H9 (cell line): ENCODE results near the gene SKIL. TPM values are rescaled to one million over a fixed set of nuclear protein-coding genes. Genes with fewer than 3 reads are reported as not detected.

Experiments used
- DNase-seq: peaks from one replicate; pipeline ENCODE4 v3.0.0-alpha.2; 2017
- H2AFZ ChIP-seq: one replicate; pipeline ENCODE4 v1.6.1; 2013; ENCODE audit warnings: mild to moderate bottlenecking, low read length, control low read depth, moderate library complexity
- H2AK5ac ChIP-seq: 2 replicates; pipeline ENCODE4 v1.6.1; 2013; ENCODE audit warnings: low read length, control low read depth, mixed read lengths; ENCODE audit not compliant: insufficient read length
- H2BK120ac ChIP-seq: one replicate; pipeline ENCODE4 v1.6.1; 2013; ENCODE audit warnings: low read depth, mild to moderate bottlenecking, low read length, control low read depth, inconsistent platforms; ENCODE audit not compliant: poor library complexity, severe bottlenecking
- H2BK12ac ChIP-seq: 2 replicates; pipeline ENCODE4 v1.6.1; 2013; ENCODE audit warnings: low read length, control low read depth, mixed read lengths, low read depth; ENCODE audit not compliant: insufficient read length
- H2BK15ac ChIP-seq: 2 replicates; pipeline ENCODE4 v1.6.1; 2013; ENCODE audit warnings: low read depth, low read length, control low read depth
- H2BK20ac ChIP-seq: one replicate; pipeline ENCODE4 v1.6.1; 2013; ENCODE audit warnings: low read depth, mild to moderate bottlenecking, low read length, control low read depth, inconsistent platforms; ENCODE audit not compliant: poor library complexity, severe bottlenecking
- H2BK5ac ChIP-seq: 2 replicates; pipeline ENCODE4 v1.6.1; 2013; ENCODE audit warnings: low read length, control low read depth, mixed read lengths; ENCODE audit not compliant: insufficient read length
- H3K14ac ChIP-seq: 2 replicates; pipeline ENCODE4 v1.6.1; 2013; ENCODE audit warnings: low read length, control low read depth; ENCODE audit not compliant: insufficient read depth
- H3K18ac ChIP-seq: 2 replicates; pipeline ENCODE4 v1.6.1; 2013; ENCODE audit warnings: low read depth, mild to moderate bottlenecking, mixed read lengths, low read length, control low read depth; ENCODE audit not compliant: insufficient read length
- H3K23ac ChIP-seq: 2 replicates; pipeline ENCODE4 v1.6.1; 2013; ENCODE audit warnings: low read length, control low read depth, mixed read lengths, low read depth; ENCODE audit not compliant: insufficient read length
- H3K23me2 ChIP-seq: 2 replicates; pipeline ENCODE4 v1.6.1; 2013; ENCODE audit warnings: low read depth, mild to moderate bottlenecking, mixed read lengths, low read length, control low read depth; ENCODE audit not compliant: insufficient read length, poor library complexity, severe bottlenecking
- H3K27ac ChIP-seq: 2 replicates; pipeline ENCODE4 v1.5.1; 2013; ENCODE audit warnings: low read length, control low read depth, mixed read lengths, low read depth; ENCODE audit not compliant: insufficient read length
- H3K27me3 ChIP-seq: 2 replicates; pipeline ENCODE4 v1.6.1; 2013; ENCODE audit warnings: low read length, control low read depth, inconsistent platforms; ENCODE audit not compliant: insufficient read depth
- H3K4ac ChIP-seq: 2 replicates; pipeline ENCODE4 v1.6.1; 2013; ENCODE audit warnings: low read depth, mild to moderate bottlenecking, control low read depth, inconsistent platforms, low read length, moderate library complexity
- H3K4me1 ChIP-seq: 2 replicates; pipeline ENCODE4 v1.6.1; 2013; ENCODE audit warnings: low read length, control low read depth, inconsistent platforms; ENCODE audit not compliant: insufficient read depth
- H3K4me2 ChIP-seq: 2 replicates; pipeline ENCODE4 v1.6.1; 2013; ENCODE audit warnings: low read length, control low read depth, mixed read lengths; ENCODE audit not compliant: insufficient read length, insufficient read depth
- H3K56ac ChIP-seq: 2 replicates; pipeline ENCODE4 v1.6.1; 2013; ENCODE audit warnings: low read depth, mild to moderate bottlenecking, mixed read lengths, low read length, control low read depth; ENCODE audit not compliant: insufficient read length
- H3K79me1 ChIP-seq: 2 replicates; pipeline ENCODE4 v1.6.1; 2013; ENCODE audit warnings: low read depth, mild to moderate bottlenecking, moderate library complexity, low read length, control low read depth, inconsistent platforms; ENCODE audit not compliant: insufficient read depth, poor library complexity, severe bottlenecking
- H3K79me2 ChIP-seq: 2 replicates; pipeline ENCODE4 v1.6.1; 2013; ENCODE audit warnings: low read length, control low read depth, inconsistent platforms; ENCODE audit not compliant: insufficient read depth
- H3K9ac ChIP-seq: 2 replicates; pipeline ENCODE4 v1.6.1; 2013; ENCODE audit warnings: low read length, control low read depth, mixed read lengths; ENCODE audit not compliant: insufficient read length; ENCODE audit errors: extremely low read depth
- H3K9me3 ChIP-seq: one replicate; pipeline ENCODE4 v1.6.1; 2013; ENCODE audit warnings: low read depth, low read length, inconsistent platforms; ENCODE audit not compliant: control insufficient read depth
- H3T11ph ChIP-seq: one replicate; pipeline ENCODE4 v1.6.1; 2013; ENCODE audit warnings: mild to moderate bottlenecking, low read length, control low read depth, inconsistent platforms
- H4K20me1 ChIP-seq: one replicate; pipeline ENCODE4 v1.6.1; 2013; ENCODE audit not compliant: control insufficient read depth, insufficient read length, insufficient read depth
- H4K5ac ChIP-seq: 2 replicates; pipeline ENCODE4 v1.6.1; 2013; ENCODE audit warnings: low read depth, mild to moderate bottlenecking, mixed read lengths, low read length, control low read depth; ENCODE audit not compliant: insufficient read length
- H4K8ac ChIP-seq: replicated peaks from 2 replicates; pipeline ENCODE4 v1.6.1; 2013; ENCODE audit warnings: low read length, control low read depth, mixed read lengths, low read depth; ENCODE audit not compliant: insufficient read length
- H4K91ac ChIP-seq: 2 replicates; pipeline ENCODE4 v1.6.1; 2013; ENCODE audit warnings: low read depth, mild to moderate bottlenecking, moderate library complexity, mixed read lengths, low read length, control low read depth; ENCODE audit not compliant: insufficient read length
- H3K27ac Mint-ChIP-seq, 3 experiments: 2 replicates in 2 of 3; 3 replicates in 1 of 3; pipeline ENCODE4 v1.8.0; 2020 to 2021; ENCODE audit warnings: mixed read lengths in 3 of 3, mild to moderate bottlenecking in 1 of 3, moderate library complexity in 1 of 3
- H3K27me3 Mint-ChIP-seq: 2 replicates; pipeline ENCODE4 v1.8.0; 2021; ENCODE audit warnings: low read depth, mild to moderate bottlenecking, moderate library complexity, mixed read lengths
- H3K36me3 Mint-ChIP-seq, 3 experiments: 2 replicates in 2 of 3; 3 replicates in 1 of 3; pipeline ENCODE4 v1.8.0; 2020 to 2021; ENCODE audit warnings: low read depth in 3 of 3, mixed read lengths in 3 of 3; ENCODE audit not compliant: insufficient read depth in 1 of 3
- H3K4me1 Mint-ChIP-seq, 2 experiments: 2 replicates each; pipeline ENCODE4 v1.8.0; 2020; ENCODE audit warnings: mixed read lengths in 2 of 2
- H3K4me3 Mint-ChIP-seq, 2 experiments: 2 replicates in 1 of 2; 3 replicates in 1 of 2; pipeline ENCODE4 v1.8.0; 2020 to 2021; ENCODE audit warnings: mild to moderate bottlenecking in 2 of 2, mixed read lengths in 2 of 2, moderate library complexity in 1 of 2
- H3K9me3 Mint-ChIP-seq, 2 experiments: 2 replicates in 1 of 2; 3 replicates in 1 of 2; pipeline ENCODE4 v1.8.0; 2020; ENCODE audit warnings: mild to moderate bottlenecking in 2 of 2, mixed read lengths in 2 of 2, moderate library complexity in 1 of 2
- CTCF ChIP-seq: fragments of 200-600 bp; sonication (generic); conservative IDR thresholded peaks from 3 replicates; pipeline ENCODE4 v1.8.0; 2021; ENCODE audit warnings: antibody characterized with exemption, mild to moderate bottlenecking
- WGBS: extraction: QIAGEN DNeasy Blood & Tissue Kit; methylation state at CpG from one replicate; pipeline ENCODE4 v1.1.7; 2013; ENCODE audit warnings: missing lambda C conversion rate, low lambda C conversion rate, mixed read lengths; ENCODE audit not compliant: insufficient read length; ENCODE audit errors: extremely low coverage; 5-methylcytosine and 5-hydroxymethylcytosine counted together
- total RNA-seq: library from RNA; stranded (reverse); gene quantifications from 2 replicates; pipeline ENCODE4 v1.2.1, GENCODE V29; 2021

Gene SKIL
- total RNA-seq, 1 experiment from 2014 or later, result 170 TPM

- no peak overlapping the region for H4K5ac ChIP-seq
- DNase-seq, result no peak
- Mint-ChIP-seq H3K4me1 (peaks cover 35 to 40% of the 10 kb centered on the region in 2 experiments), H3K27me3 (peaks cover 26% of the 10 kb centered on the region), H3K36me3 (peaks cover 1 to 10% (median 6%) of the 10 kb centered on the region in 3 experiments), H3K9me3 (peaks cover 8 to 9% of the 10 kb centered on the region in 2 experiments; a peak in 4 of 5 replicates), H3K27ac (no peak overlapping the region), H3K4me3 (no peak overlapping the region)
- no peak overlapping the region for H2BK12ac ChIP-seq
- no peak overlapping the region for H2BK5ac ChIP-seq
- WGBS, result 100% methylated on average over 1 of the region's 11 CpGs
- H3K56ac ChIP-seq, result no peak overlapping the region
- no peak overlapping the region for H3K27ac ChIP-seq
- H3K4ac ChIP-seq, result no peak overlapping the region
- no peaks in the 10 kb centered on the region for H3K79me1 ChIP-seq
- H2BK120ac ChIP-seq, result no peak overlapping the region
- H3K18ac ChIP-seq, result no peak overlapping the region
- H3K4me2 ChIP-seq, result no peak overlapping the region
- no peaks in the 10 kb centered on the region for H4K20me1 ChIP-seq
- no peak overlapping the region for H4K8ac ChIP-seq
- no peak overlapping the region for H2BK15ac ChIP-seq
- H3K23ac ChIP-seq, result no peak overlapping the region
- H3T11ph ChIP-seq, result no peak overlapping the region
- no peaks in the 10 kb centered on the region for H3K27me3 ChIP-seq
- H3K9ac ChIP-seq, result no peak overlapping the region
- no peaks in the 10 kb centered on the region for H3K79me2 ChIP-seq
- no peak overlapping the region for H3K14ac ChIP-seq
- no peak overlapping the region for H2AK5ac ChIP-seq
- H4K91ac ChIP-seq, result no peak overlapping the region
- H3K4me1 ChIP-seq, result no peaks in the 10 kb centered on the region; the same call in 1 of the 2 replicates
- no peaks in the 10 kb centered on the region for H3K23me2 ChIP-seq
- TF ChIP-seq CTCF, result no peak
- no peak overlapping the region for H2AFZ ChIP-seq
- no peak overlapping the region for H2BK20ac ChIP-seq
- H3K9me3 ChIP-seq, result no peaks in the 10 kb centered on the region
Observed at GRCh38 chr3:170321321-170322034, 36.0 kb upstream of the SKIL start.
